Left kidney (tissue), 8 donors: Measurements from ENCODE around the gene ZNF124. TPM values are rescaled to one million over a fixed set of nuclear protein-coding genes. Genes with fewer than 3 reads are reported as not detected.
A peak's percentile ranks its signal among the peaks of the same experiment; 100 is the strongest.
"Not testable (repeated sequence)": the region's sequence is repeated elsewhere in the genome, so short reads cannot be mapped to it uniquely, and the experiment has no call there.

ENCODE experiments used
- DNase-seq: peaks from one replicate; pipeline ENCODE4 v3.0.0-alpha.2; 2013
- long read RNA-seq, 8 donors: transcript quantifications; one replicate each; lab custom pipeline, GENCODE V29; 2026
- polyA plus RNA-seq: library from polyadenylated mRNA; unstranded; fragments of 120-200 nt; gene quantifications from one replicate; pipeline ENCODE4 v1.2.1, GENCODE V29; 2013; ENCODE audit not compliant: insufficient read length

ZNF124 gene
- polyA plus RNA-seq, result 38.6 TPM
- long read RNA-seq, donor 1, transcript ZNF124-201 (4 exons, 1,674 nt), result major isoform, 6 of 9 reads
- long read RNA-seq, donor 1, partial matches to known transcripts, result 0 of 9 reads
- long read RNA-seq, donor 1, other reads (novel, unspliced or antisense), result 0 of 9 reads
- long read RNA-seq, donor 2, partial matches to known transcripts, result 0 of 7 reads
- long read RNA-seq, donor 2, other reads (novel, unspliced or antisense), result 0 of 7 reads
- long read RNA-seq, donor 3, partial matches to known transcripts, result 0 of 3 reads
- long read RNA-seq, donor 3, other reads (novel, unspliced or antisense), result 0 of 3 reads
- long read RNA-seq, donor 4, partial matches to known transcripts, result 0 of 1 reads
- long read RNA-seq, donor 4, other reads (novel, unspliced or antisense), result 0 of 1 reads
- long read RNA-seq, donor 5, transcript ZNF124-206 (4 exons, 1,292 nt), result minor isoform, 5 of 14 reads
- long read RNA-seq, donor 5, transcript ZNF124-201 (4 exons, 1,674 nt), result major isoform, 8 of 14 reads
- long read RNA-seq, donor 5, partial matches to known transcripts, result 0 of 14 reads
- long read RNA-seq, donor 5, other reads (novel, unspliced or antisense), result 0 of 14 reads
- long read RNA-seq, donor 6, partial matches to known transcripts, result 0 of 6 reads
- long read RNA-seq, donor 6, other reads (novel, unspliced or antisense), result 0 of 6 reads
- long read RNA-seq, donor 7, partial matches to known transcripts, result 0 of 7 reads
- long read RNA-seq, donor 7, other reads (novel, unspliced or antisense), result 0 of 7 reads
- long read RNA-seq, donor 8, partial matches to known transcripts, result 0 of 2 reads
- long read RNA-seq, donor 8, other reads (novel, unspliced or antisense), result 0 of 2 reads

GRCh38 chr1:247171875-247172563 is at the start of gene ZNF124:
TSS of gene ZNF124 (minus strand) at chr1:247172020. CDS start at chr1:247171877, 143 bp downstream.
- DNase-seq, result not testable (repeated sequence)

- not testable (repeated sequence) for DNase-seq
Measured at GRCh38 chr1:247220280-247220679, 48.5 kb upstream of the ZNF124 start.

- DNase-seq, result no peak
Measured at GRCh38 chr1:247218121-247218651, 46.4 kb upstream of the ZNF124 start.

GRCh38 chr1:247216261-247216660 is 44.4 kb upstream of the ZNF124 start:
- no peak for DNase-seq

GRCh38 chr1:247212627-247213617 is 41.1 kb upstream of the ZNF124 start:
- no peak for DNase-seq

- DNase-seq, result no peak
Measured at GRCh38 chr1:247212012-247212411, 40.2 kb upstream of the ZNF124 start.

- no peak for DNase-seq
Measured at GRCh38 chr1:247211339-247211738, 39.5 kb upstream of the ZNF124 start.

GRCh38 chr1:247210376-247211117 is 38.7 kb upstream of the ZNF124 start:
- peak; percentile 95 for DNase-seq

GRCh38 chr1:247210062-247210375 is 38.2 kb upstream of the ZNF124 start:
- no peak for DNase-seq

- no peak for DNase-seq
Measured at GRCh38 chr1:247209396-247209795, 37.6 kb upstream of the ZNF124 start.

- no peak for DNase-seq
Measured at GRCh38 chr1:247204177-247204647, 32.4 kb upstream of the ZNF124 start.

- no peak for DNase-seq
Measured at GRCh38 chr1:247198781-247199180, 27.0 kb upstream of the ZNF124 start.

- no peak for DNase-seq
Measured at GRCh38 chr1:247193958-247194357, 22.1 kb upstream of the ZNF124 start.

- DNase-seq, result no peak
Measured at GRCh38 chr1:247189981-247190798, 18.4 kb upstream of the ZNF124 start.

- no peak for DNase-seq
Measured at GRCh38 chr1:247185667-247186066, 13.8 kb upstream of the ZNF124 start.

- DNase-seq, result no peak
Measured at GRCh38 chr1:247184254-247184653, 12.4 kb upstream of the ZNF124 start.

- DNase-seq, result no peak
Measured at GRCh38 chr1:247182994-247183393, 11.2 kb upstream of the ZNF124 start.

GRCh38 chr1:247180581-247180980 is 8.8 kb upstream of the ZNF124 start:
- no peak for DNase-seq

- DNase-seq, result no peak
Measured at GRCh38 chr1:247177755-247178154, 5.9 kb upstream of the ZNF124 start.
